ENCODE results near the gene TASOR2.

The TASOR2 gene, protein sequence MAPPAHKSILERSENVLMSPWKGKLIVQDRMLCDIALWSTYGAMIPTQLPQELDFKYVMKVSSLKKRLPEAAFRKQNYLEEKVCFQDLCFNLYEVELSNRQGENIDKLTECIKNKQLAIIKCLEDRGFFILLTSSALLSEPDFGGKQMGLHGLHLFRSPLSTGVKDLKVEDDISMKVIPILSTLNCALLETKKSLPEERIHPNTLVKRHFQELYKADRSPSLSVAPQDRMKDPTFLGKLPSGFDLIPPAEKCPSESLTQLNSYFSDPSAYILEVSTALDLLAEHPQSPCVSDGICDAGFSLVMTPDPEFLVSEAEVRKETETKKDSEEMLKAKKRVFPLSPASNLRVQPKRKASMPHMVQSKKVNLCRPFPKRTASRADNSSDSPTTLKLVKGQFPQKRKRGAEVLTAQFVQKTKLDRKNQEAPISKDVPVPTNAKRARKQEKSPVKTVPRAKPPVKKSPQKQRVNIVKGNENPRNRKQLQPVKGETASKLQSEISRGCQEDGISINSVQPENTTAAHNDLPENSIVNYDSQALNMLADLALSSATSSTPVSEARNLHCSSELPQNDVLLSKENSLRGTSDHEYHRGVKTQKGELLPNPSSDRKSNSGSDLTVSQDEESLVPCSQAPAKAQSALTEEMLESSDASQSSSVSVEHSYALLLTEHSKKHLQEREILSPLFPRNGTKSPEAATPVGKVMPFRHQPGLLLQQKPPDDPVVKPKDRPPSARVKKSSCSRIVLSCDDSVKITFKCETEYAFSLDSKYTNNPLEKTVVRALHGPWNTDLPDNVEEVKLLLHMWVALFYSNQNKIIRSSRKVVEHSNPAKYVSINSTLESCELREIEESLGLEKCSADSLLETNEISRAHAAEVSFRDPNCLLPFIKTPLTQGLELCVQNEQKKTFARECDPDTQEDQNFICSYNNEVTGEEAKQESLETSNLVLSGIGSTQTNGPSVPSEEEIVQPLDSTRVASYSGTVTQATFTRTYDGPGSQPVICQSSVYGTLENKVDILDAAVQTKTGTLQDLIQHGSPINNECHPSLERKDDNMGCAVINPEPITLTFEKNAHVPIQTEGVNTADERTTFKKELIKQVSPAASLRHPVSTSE (N-terminal part only)

DNA sequence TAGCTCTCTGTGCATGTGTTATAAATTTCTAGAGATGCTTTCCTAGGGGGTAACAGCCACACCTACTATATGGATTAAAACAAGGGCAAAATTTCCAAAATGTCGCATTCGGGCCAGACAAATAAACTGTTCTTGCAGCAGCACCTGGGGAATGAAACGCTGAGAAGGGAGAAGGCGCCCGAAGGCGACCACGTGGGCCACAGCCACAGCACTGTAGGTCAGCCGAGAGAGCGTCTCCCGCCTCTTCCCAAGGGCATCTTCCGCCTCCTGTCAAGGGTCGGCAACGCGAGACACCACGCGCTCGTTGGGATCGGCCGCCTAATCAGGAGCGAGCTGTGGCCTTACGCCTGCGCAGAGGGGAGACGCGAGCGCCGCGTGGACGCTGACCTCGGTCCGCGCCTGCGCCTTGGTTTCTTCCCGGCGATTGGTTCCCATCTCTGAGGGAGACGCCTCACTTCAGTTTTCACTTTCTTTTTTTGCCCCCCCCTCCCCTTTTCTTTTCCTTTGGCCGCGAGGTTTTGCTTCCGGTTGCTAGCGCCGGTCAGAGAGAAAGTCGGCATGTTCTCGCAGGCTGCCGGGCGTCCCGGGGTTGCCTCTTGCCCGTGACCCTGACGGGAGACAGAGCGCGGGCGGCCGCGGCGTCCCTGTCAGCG is at the start of gene TASOR2:
TSS of gene TASOR2 (plus strand) at position 521 of the 653 bp plus-strand sequence. CDS start 35,805 bp downstream, outside the sequence.
- TF ChIP-seq, protein P1, sequence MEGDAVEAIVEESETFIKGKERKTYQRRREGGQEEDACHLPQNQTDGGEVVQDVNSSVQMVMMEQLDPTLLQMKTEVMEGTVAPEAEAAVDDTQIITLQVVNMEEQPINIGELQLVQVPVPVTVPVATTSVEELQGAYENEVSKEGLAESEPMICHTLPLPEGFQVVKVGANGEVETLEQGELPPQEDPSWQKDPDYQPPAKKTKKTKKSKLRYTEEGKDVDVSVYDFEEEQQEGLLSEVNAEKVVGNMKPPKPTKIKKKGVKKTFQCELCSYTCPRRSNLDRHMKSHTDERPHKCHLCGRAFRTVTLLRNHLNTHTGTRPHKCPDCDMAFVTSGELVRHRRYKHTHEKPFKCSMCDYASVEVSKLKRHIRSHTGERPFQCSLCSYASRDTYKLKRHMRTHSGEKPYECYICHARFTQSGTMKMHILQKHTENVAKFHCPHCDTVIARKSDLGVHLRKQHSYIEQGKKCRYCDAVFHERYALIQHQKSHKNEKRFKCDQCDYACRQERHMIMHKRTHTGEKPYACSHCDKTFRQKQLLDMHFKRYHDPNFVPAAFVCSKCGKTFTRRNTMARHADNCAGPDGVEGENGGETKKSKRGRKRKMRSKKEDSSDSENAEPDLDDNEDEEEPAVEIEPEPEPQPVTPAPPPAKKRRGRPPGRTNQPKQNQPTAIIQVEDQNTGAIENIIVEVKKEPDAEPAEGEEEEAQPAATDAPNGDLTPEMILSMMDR (conservative IDR thresholded peaks at IDR 0.05; ENCODE audit: low read depth, low read length): no peak
- peak within 1 kb of the TSS; percentile 68 for H3K4me3 ChIP-seq (ENCODE audit: low read depth, low read length)
- peak; percentile 98 for DNase-seq (ENCODE audit: low read depth)

GRCh38 chr10:5634918-5635317 is 49.7 kb upstream of the TASOR2 start:
- DNase-seq (ENCODE audit: low read depth): no peak
- TF ChIP-seq, protein P1 (conservative IDR thresholded peaks at IDR 0.05; ENCODE audit: low read depth, low read length): no peak
- no peak overlapping the region for H3K4me3 ChIP-seq (ENCODE audit: low read depth, low read length)

GRCh38 chr10:5638494-5638893 is 46.1 kb upstream of the TASOR2 start:
- TF ChIP-seq, protein P1 (conservative IDR thresholded peaks at IDR 0.05; ENCODE audit: low read depth, low read length): no peak
- H3K4me3 ChIP-seq (ENCODE audit: low read depth, low read length): no peak overlapping the region
- no peak for DNase-seq (ENCODE audit: low read depth)

- no peak for DNase-seq (ENCODE audit: low read depth)
- H3K4me3 ChIP-seq (ENCODE audit: low read depth, low read length): no peak overlapping the region
- TF ChIP-seq, protein P1 (conservative IDR thresholded peaks at IDR 0.05; ENCODE audit: low read depth, low read length): no peak
Observed at GRCh38 chr10:5639066-5639465, 45.6 kb upstream of the TASOR2 start.

DNA sequence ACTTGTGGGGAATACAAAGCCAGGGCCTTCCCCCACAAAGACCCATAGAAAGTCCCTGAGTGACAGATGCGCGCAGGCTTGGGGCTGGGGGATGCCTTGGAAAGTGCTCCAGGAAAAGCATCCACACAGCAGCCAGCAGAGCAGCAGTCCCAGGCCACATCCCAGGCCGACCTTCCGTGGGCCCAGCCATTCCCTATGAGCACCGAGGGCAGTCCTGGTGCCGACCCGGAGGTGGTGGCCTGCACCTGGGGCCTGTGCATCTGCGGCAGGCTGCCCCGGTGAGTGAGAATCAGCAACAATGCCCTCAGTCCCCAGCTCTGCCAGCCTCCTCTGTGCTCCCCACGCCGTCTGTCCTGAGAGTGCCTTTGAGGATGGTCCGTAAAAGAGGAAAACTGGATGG is 44.6 kb upstream of the TASOR2 start:
- TF ChIP-seq, protein P1 (conservative IDR thresholded peaks at IDR 0.05; ENCODE audit: low read depth, low read length): no peak
- H3K4me3 ChIP-seq (ENCODE audit: low read depth, low read length): no peak overlapping the region

DNA sequence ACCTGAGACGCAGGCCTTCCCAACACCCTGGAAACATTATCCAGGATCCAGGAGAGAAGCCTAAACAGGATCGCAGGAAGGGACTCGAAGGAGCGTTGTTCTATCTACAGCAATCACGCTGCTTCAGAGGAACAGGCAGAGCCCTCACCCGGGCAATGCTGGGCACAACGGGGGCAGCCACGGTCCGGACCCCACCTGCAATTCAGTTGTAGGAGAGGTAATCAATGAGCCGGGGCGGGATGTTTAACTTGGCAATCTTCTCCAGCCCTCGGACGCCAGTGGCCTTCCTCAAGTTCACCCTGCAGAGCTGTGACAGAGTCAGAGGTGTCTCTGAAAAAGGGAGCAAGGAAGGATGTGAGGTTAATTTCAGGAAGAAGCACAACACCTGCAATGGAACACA is 44.1 kb upstream of the TASOR2 start:
- no peak for DNase-seq (ENCODE audit: low read depth)
- TF ChIP-seq, protein P1 (conservative IDR thresholded peaks at IDR 0.05; ENCODE audit: low read depth, low read length): no peak
- no peak overlapping the region for H3K4me3 ChIP-seq (ENCODE audit: low read depth, low read length)

More for the DNA sequence above, 44.6 kb upstream of the TASOR2 start:
- no peak for DNase-seq (ENCODE audit: low read depth)
